ENCODE data around the gene COCH.

Gene COCH

GRCh38 chr14:30935445-30935844 lies 61.1 kb downstream of the COCH start:
- no peaks in the 10 kb centered on the region for H3K4me1 ChIP-seq (ENCODE audit: insufficient read depth, low read length)
- H3K4me3 ChIP-seq (ENCODE audit: low read length) = no peak overlapping the region
- H3K27me3 ChIP-seq (ENCODE audit: insufficient read depth, low read length) = no peaks in the 10 kb centered on the region
- H3K9ac ChIP-seq (ENCODE audit: low read depth, low read length) = no peak overlapping the region
- H3K36me3 ChIP-seq (ENCODE audit: insufficient read depth, low read length) = peaks cover 58% of the 10 kb centered on the region
- H3K9me3 ChIP-seq (ENCODE audit: insufficient read depth, low read depth, low read length) = no peaks in the 10 kb centered on the region
- 100% methylated on average over 1 of the region's 2 CpGs for WGBS
- no peak overlapping the region for H3K27ac ChIP-seq (ENCODE audit: low read depth, low read length)

- H3K27ac ChIP-seq (ENCODE audit: low read depth, low read length) = no peak overlapping the region
- 100% methylated on average over 1 of the region's 2 CpGs for WGBS
- H3K9me3 ChIP-seq (ENCODE audit: insufficient read depth, low read depth, low read length) = no peaks in the 10 kb centered on the region
- peaks cover 61% of the 10 kb centered on the region for H3K36me3 ChIP-seq (ENCODE audit: insufficient read depth, low read length)
- no peak overlapping the region for H3K9ac ChIP-seq (ENCODE audit: low read depth, low read length)
- no peaks in the 10 kb centered on the region for H3K4me1 ChIP-seq (ENCODE audit: insufficient read depth, low read length)
- no peaks in the 10 kb centered on the region for H3K27me3 ChIP-seq (ENCODE audit: insufficient read depth, low read length)
- no peak overlapping the region for H3K4me3 ChIP-seq (ENCODE audit: low read length)
These were observed 64.3 kb downstream of the COCH start for GRCh38 chr14:30938617-30939016.

Measured in HUES64 (cell line).